WTC11 (cell line): ENCODE data around the gene KANTR. TPM values are rescaled to one million over a fixed set of nuclear protein-coding genes. Genes with fewer than 3 reads are reported as not detected.

Source experiments
- ATAC-seq: fragments of 200-7000 bp; cut with Tn5 transposase; 2 replicates; pipeline ENCODE4 v1.10.0; 2021; ENCODE audit warnings: mild to moderate bottlenecking, moderate library complexity
- CTCF ChIA-PET: fragments of 300-600 bp; sonication (Branson Sonifier 250); formaldehyde crosslinking; loops from one replicate; lab custom pipeline; 2021; ENCODE audit warnings: antibody characterized with exemption; lab: Charles Lee
- POLR2A ChIA-PET: fragments of 350-600 bp; sonication (Branson Sonifier 250); formaldehyde crosslinking; loops from one replicate; lab custom pipeline; 2021; ENCODE audit warnings: antibody characterized with exemption; lab: Charles Lee
- DNase-seq: peaks from one replicate; pipeline ENCODE4 v3.0.0; 2021; ENCODE audit warnings: low spot score
- H3K27ac Mint-ChIP-seq: 2 replicates; pipeline ENCODE4 v1.8.0; 2021; ENCODE audit warnings: mixed read lengths
- H3K27me3 Mint-ChIP-seq: 2 replicates; pipeline ENCODE4 v1.8.0; 2021; ENCODE audit warnings: low read depth, mild to moderate bottlenecking, moderate library complexity, mixed read lengths
- H3K36me3 Mint-ChIP-seq: 2 replicates; pipeline ENCODE4 v1.8.0; 2021; ENCODE audit warnings: mixed read lengths
- H3K4me1 Mint-ChIP-seq: 2 replicates; pipeline ENCODE4 v1.8.0; 2022; ENCODE audit warnings: mixed read lengths
- H3K4me3 Mint-ChIP-seq: 2 replicates; pipeline ENCODE4 v1.8.0; 2021; ENCODE audit warnings: mild to moderate bottlenecking, moderate library complexity, mixed read lengths
- H3K9me3 Mint-ChIP-seq: 2 replicates; pipeline ENCODE4 v1.8.0; 2021; ENCODE audit warnings: mixed read lengths
- ATF2 ChIP-seq: sonication (generic); formaldehyde crosslinking; IDR thresholded peaks from 2 replicates; pipeline ENCODE4 v1.8.1; 2022; ENCODE audit warnings: low read depth, missing genetic modification reagents, borderline replicate concordance
- ATF3 ChIP-seq: sonication (generic); formaldehyde crosslinking; conservative IDR thresholded peaks from 2 replicates; pipeline ENCODE4 v1.8.1; 2022; ENCODE audit warnings: mild to moderate bottlenecking, missing genetic modification reagents
- ATF6 ChIP-seq: sonication (generic); formaldehyde crosslinking; IDR thresholded peaks from 2 replicates; pipeline ENCODE4 v1.8.1; 2023; ENCODE audit warnings: mild to moderate bottlenecking, missing genetic modification reagents
- CBFB ChIP-seq: sonication (generic); formaldehyde crosslinking; IDR thresholded peaks from 2 replicates; pipeline ENCODE4 v1.8.1; 2022; ENCODE audit warnings: mild to moderate bottlenecking, low read depth, missing genetic modification reagents
- E2F1 ChIP-seq: sonication (generic); formaldehyde crosslinking; IDR thresholded peaks from 2 replicates; pipeline ENCODE4 v1.8.0; 2022; ENCODE audit warnings: mild to moderate bottlenecking, missing genetic modification reagents
- ELF4 ChIP-seq: sonication (generic); formaldehyde crosslinking; IDR thresholded peaks from 2 replicates; pipeline ENCODE4 v1.8.1; 2022; ENCODE audit warnings: low read depth, mild to moderate bottlenecking, moderate library complexity, missing genetic modification reagents
- ERG ChIP-seq: fragments of 250-450 bp; sonication (Bioruptor Pico); IDR thresholded peaks from 2 replicates; pipeline ENCODE4 v1.8.0; 2021; ENCODE audit warnings: mild to moderate bottlenecking
- FOXJ3 ChIP-seq: sonication (generic); formaldehyde crosslinking; IDR thresholded peaks from 2 replicates; pipeline ENCODE4 v1.9.0; 2021; ENCODE audit warnings: missing genetic modification reagents, mild to moderate bottlenecking, borderline replicate concordance
- GRHL2 ChIP-seq: fragments of 250-450 bp; sonication (Bioruptor Pico); IDR thresholded peaks from 2 replicates; pipeline ENCODE4 v1.8.0; 2022; ENCODE audit warnings: mild to moderate bottlenecking, moderate library complexity; ENCODE audit not compliant: insufficient replicate concordance, severe bottlenecking
- HMGXB4 ChIP-seq: sonication (generic); formaldehyde crosslinking; IDR thresholded peaks from 2 replicates; pipeline ENCODE4 v1.8.1; 2023; ENCODE audit warnings: mild to moderate bottlenecking, moderate library complexity, missing genetic modification reagents
- MAX ChIP-seq: sonication (generic); formaldehyde crosslinking; IDR thresholded peaks from 2 replicates; pipeline ENCODE4 v1.8.0; 2022; ENCODE audit warnings: mild to moderate bottlenecking, missing genetic modification reagents
- MLX ChIP-seq: sonication (generic); formaldehyde crosslinking; IDR thresholded peaks from 2 replicates; pipeline ENCODE4 v1.8.1; 2023; ENCODE audit warnings: mild to moderate bottlenecking, missing genetic modification reagents, moderate library complexity
- RORB ChIP-seq: fragments of 250-450 bp; sonication (Bioruptor Pico); IDR thresholded peaks from 2 replicates; pipeline ENCODE4 v1.9.0; 2021; ENCODE audit warnings: mild to moderate bottlenecking
- SMAD3 ChIP-seq: sonication (generic); formaldehyde crosslinking; IDR thresholded peaks from 2 replicates; pipeline ENCODE4 v1.8.0; 2022; ENCODE audit warnings: missing genetic modification reagents, mild to moderate bottlenecking, borderline replicate concordance
- USF2 ChIP-seq: sonication (generic); formaldehyde crosslinking; IDR thresholded peaks from 2 replicates; pipeline ENCODE4 v1.8.1; 2023; ENCODE audit warnings: mild to moderate bottlenecking, missing genetic modification reagents, moderate library complexity
- ZBTB21 ChIP-seq: sonication (generic); formaldehyde crosslinking; IDR thresholded peaks from 2 replicates; pipeline ENCODE4 v1.8.1; 2023; ENCODE audit warnings: mild to moderate bottlenecking, missing genetic modification reagents, borderline replicate concordance
- total RNA-seq: library from RNA; stranded (reverse); gene quantifications from 3 replicates; pipeline ENCODE4 v1.2.3, GENCODE V29; 2021

KANTR gene
- total RNA-seq, 1 experiment from 2014 or later: 14.0 TPM

- CTCF ChIA-PET: no interaction called here
- Mint-ChIP-seq H3K4me3 (no peak overlapping the region), H3K27me3 (no peaks in the 10 kb centered on the region), H3K9me3 (peaks cover 9% of the 10 kb centered on the region), H3K36me3 (peaks cover 8% of the 10 kb centered on the region)
- no peak for DNase-seq
- no peak for TF ChIP-seq ELF4 (CRISPR knock-in tag)
- TF ChIP-seq ZBTB21: no peak
- no peak for TF ChIP-seq USF2 (CRISPR knock-in tag)
- TF ChIP-seq ATF6 (CRISPR knock-in tag): no peak
- no peak for TF ChIP-seq E2F1
- no peak for TF ChIP-seq ATF2 (CRISPR knock-in tag)
- no peak for TF ChIP-seq FOXJ3 (CRISPR knock-in tag)
- TF ChIP-seq MLX (CRISPR knock-in tag): no peak
- no peak for TF ChIP-seq CBFB (CRISPR knock-in tag)
- no peak for TF ChIP-seq ERG (CRISPR knock-in tag)
- TF ChIP-seq HMGXB4: no peak
- TF ChIP-seq MAX (CRISPR knock-in tag): no peak
- no peak for TF ChIP-seq GRHL2 (CRISPR knock-in tag)
- TF ChIP-seq ATF3 (CRISPR knock-in tag): no peak
- TF ChIP-seq RORB (CRISPR knock-in tag): no peak
- TF ChIP-seq SMAD3 (CRISPR knock-in tag): no peak
- TF ChIP-seq, all 79 proteins: peak for 0
- H3K4me1 Mint-ChIP-seq: no peaks in the 10 kb centered on the region
- no peak overlapping the region for H3K27ac Mint-ChIP-seq
- POLR2A ChIA-PET: no interaction called here
- no peak for ATAC-seq
These were observed 31.6 kb downstream of the KANTR start for GRCh38 chrX:53125506-53125905.
